Measurements from ENCODE around the gene CDC42EP3. TPM values are rescaled to one million over a fixed set of nuclear protein-coding genes. Genes with fewer than 3 reads are reported as not detected.

The CDC42EP3 gene
- total and polyA plus RNA-seq, 2 experiments from 2014 or later = 31.4 TPM

GRCh38 chr2:37623406-37623805, 48.0 kb downstream of the CDC42EP3 start (continued):
- TF ChIP-seq ZNF462 (CRISPR knock-in tag; IDR thresholded peaks at IDR 0.05) = no peak
- no peak for TF ChIP-seq ZNF114 (CRISPR knock-in tag; IDR thresholded peaks at IDR 0.05)
- TF ChIP-seq REST (IDR thresholded peaks at IDR 0.05; ENCODE audit: unreplicated experiment) = no peak
- TF ChIP-seq ETS1 (IDR thresholded peaks at IDR 0.05) = no peak
- TF ChIP-seq POLR2AphosphoS5 (IDR thresholded peaks at IDR 0.05; ENCODE audit: low read depth) = no peak
- TF ChIP-seq STAT1 (IDR thresholded peaks at IDR 0.05; ENCODE audit: unreplicated experiment) = no peak
- TF ChIP-seq NANOG (IDR thresholded peaks at IDR 0.05; ENCODE audit: borderline replicate concordance) = no peak
